ENCODE results near the gene HS6ST2. TPM values are rescaled to one million over a fixed set of nuclear protein-coding genes. Genes with fewer than 3 reads are reported as not detected.
A peak's percentile ranks its signal among the peaks of the same experiment; 100 is the strongest.

The HS6ST2 gene
- total and polyA plus RNA-seq, 9 donors, result 27.8 to 52.3 (median 38.8) TPM

GRCh38 chrX:132669142-132669541 is 289.3 kb downstream of the HS6ST2 start:
- Histone ChIP-seq H3K36me3 (ENCODE audit: control insufficient read depth, insufficient read depth, low read length) (no peaks in the 10 kb centered on the region), H3K4me3 (ENCODE audit: low read length) (no peak overlapping the region), H3K4me1 (ENCODE audit: control insufficient read depth, insufficient read depth, low read length) (no peaks in the 10 kb centered on the region), H3K9me3 (replicated peaks; ENCODE audit: control insufficient read depth, low read depth, low read length) (no peaks in the 10 kb centered on the region), H3K27me3 (ENCODE audit: control insufficient read depth, insufficient read depth, low read length) (peaks cover 24% of the 10 kb centered on the region), H3K27ac (ENCODE audit: low read length) (no peak overlapping the region)
- 60% methylated on average over 2 of the region's 4 CpGs for WGBS (ENCODE audit: insufficient coverage)
- DNase-seq, result no peak

- 33% methylated on average over 1 of the region's 6 CpGs for WGBS (ENCODE audit: insufficient coverage)
Measured at GRCh38 chrX:132668178-132668577, 290.3 kb downstream of the HS6ST2 start.

GRCh38 chrX:132665676-132666075 is 292.8 kb downstream of the HS6ST2 start:
- H3K36me3 ChIP-seq (ENCODE audit: control insufficient read depth, insufficient read depth, low read length), result no peaks in the 10 kb centered on the region
- WGBS (ENCODE audit: insufficient coverage), result no CpG with 5 or more reads among the region's 2 CpGs

More at GRCh38 chrX:132668178-132668577, 290.3 kb downstream of the HS6ST2 start:
- Histone ChIP-seq H3K4me1 (ENCODE audit: control insufficient read depth, insufficient read depth, low read length) (no peaks in the 10 kb centered on the region), H3K27ac (ENCODE audit: low read length) (no peak overlapping the region), H3K9me3 (replicated peaks; ENCODE audit: control insufficient read depth, low read depth, low read length) (no peaks in the 10 kb centered on the region), H3K36me3 (ENCODE audit: control insufficient read depth, insufficient read depth, low read length) (no peaks in the 10 kb centered on the region), H3K27me3 (ENCODE audit: control insufficient read depth, insufficient read depth, low read length) (peaks cover 22% of the 10 kb centered on the region), H3K4me3 (ENCODE audit: low read length) (no peak overlapping the region)
- DNase-seq, result no peak

DNA sequence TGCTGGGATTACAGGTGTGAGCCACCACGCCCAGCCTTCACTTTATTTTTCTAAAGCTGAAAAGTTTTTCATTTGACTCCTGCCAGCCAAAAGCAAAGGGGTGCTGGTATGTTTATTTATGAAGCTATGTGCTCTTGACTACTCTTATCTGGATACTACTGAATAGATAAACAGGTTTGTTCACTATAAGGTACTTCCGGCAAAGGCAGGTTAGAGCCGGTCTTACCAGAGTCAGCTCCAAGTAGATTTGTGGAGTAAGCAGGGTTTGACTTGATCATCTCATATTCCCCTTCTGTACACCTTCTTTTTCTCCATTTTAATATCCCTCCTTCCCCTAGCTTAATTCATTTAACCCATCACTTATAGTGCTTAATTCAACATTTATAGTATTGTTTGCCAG is 294.2 kb downstream of the HS6ST2 start:
- Histone ChIP-seq H3K27me3 (ENCODE audit: control insufficient read depth, insufficient read depth, low read length) (peaks cover 13% of the 10 kb centered on the region), H3K36me3 (ENCODE audit: control insufficient read depth, insufficient read depth, low read length) (no peaks in the 10 kb centered on the region), H3K4me1 (ENCODE audit: control insufficient read depth, insufficient read depth, low read length) (no peaks in the 10 kb centered on the region), H3K9me3 (replicated peaks; ENCODE audit: control insufficient read depth, low read depth, low read length) (no peaks in the 10 kb centered on the region), H3K4me3 (ENCODE audit: low read length) (no peak overlapping the region), H3K27ac (ENCODE audit: low read length) (no peak overlapping the region)
- DNase-seq, result no peak
- WGBS (ENCODE audit: insufficient coverage), result no CpG with 5 or more reads among the region's 3 CpGs

More at GRCh38 chrX:132665676-132666075, 292.8 kb downstream of the HS6ST2 start:
- H3K9me3 ChIP-seq (replicated peaks; ENCODE audit: control insufficient read depth, low read depth, low read length), result no peaks in the 10 kb centered on the region
- H3K27ac ChIP-seq (ENCODE audit: low read length), result no peak overlapping the region
- no peak for DNase-seq
- no peaks in the 10 kb centered on the region for H3K4me1 ChIP-seq (ENCODE audit: control insufficient read depth, insufficient read depth, low read length)
- H3K4me3 ChIP-seq (ENCODE audit: low read length), result no peak overlapping the region
- peaks cover 18% of the 10 kb centered on the region for H3K27me3 ChIP-seq (ENCODE audit: control insufficient read depth, insufficient read depth, low read length)

GRCh38 chrX:132662844-132663243 is 295.6 kb downstream of the HS6ST2 start:
- WGBS (ENCODE audit: insufficient coverage), result no CpG with 5 or more reads among the region's 2 CpGs

DNA sequence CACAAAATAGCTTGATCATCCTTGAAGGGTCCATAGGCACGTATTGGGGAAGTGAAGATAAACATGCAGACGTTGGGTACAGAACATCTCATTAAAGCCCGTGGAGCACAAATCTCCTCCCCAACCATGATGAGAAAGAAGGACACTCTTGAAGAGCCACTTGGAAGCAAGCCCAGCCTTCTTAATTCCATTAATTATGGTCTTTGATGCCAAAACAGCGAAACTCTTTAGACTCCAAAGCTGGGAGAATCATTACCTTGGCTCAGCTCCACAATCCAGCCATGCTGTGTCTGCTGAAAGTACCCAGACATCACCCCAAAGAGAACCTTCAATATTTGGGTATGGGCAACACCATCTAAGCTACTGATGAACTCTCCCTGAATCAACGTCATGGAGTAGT is 300.6 kb downstream of the HS6ST2 start:
- Histone ChIP-seq H3K4me3 (ENCODE audit: low read length) (no peak overlapping the region), H3K27ac (ENCODE audit: low read length) (no peak overlapping the region), H3K9me3 (replicated peaks; ENCODE audit: control insufficient read depth, low read depth, low read length) (no peaks in the 10 kb centered on the region), H3K27me3 (ENCODE audit: control insufficient read depth, insufficient read depth, low read length) (peaks cover 19% of the 10 kb centered on the region), H3K36me3 (ENCODE audit: control insufficient read depth, insufficient read depth, low read length) (no peaks in the 10 kb centered on the region), H3K4me1 (ENCODE audit: control insufficient read depth, insufficient read depth, low read length) (no peaks in the 10 kb centered on the region)
- WGBS (ENCODE audit: insufficient coverage), result 62% methylated on average over 2 of the region's 5 CpGs
- peak; percentile 13 for DNase-seq

More at GRCh38 chrX:132662844-132663243, 295.6 kb downstream of the HS6ST2 start:
- peaks cover 7% of the 10 kb centered on the region for H3K27me3 ChIP-seq (ENCODE audit: control insufficient read depth, insufficient read depth, low read length)
- H3K9me3 ChIP-seq (replicated peaks; ENCODE audit: control insufficient read depth, low read depth, low read length), result no peaks in the 10 kb centered on the region
- no peaks in the 10 kb centered on the region for H3K36me3 ChIP-seq (ENCODE audit: control insufficient read depth, insufficient read depth, low read length)
- DNase-seq, result no peak
- no peaks in the 10 kb centered on the region for H3K4me1 ChIP-seq (ENCODE audit: control insufficient read depth, insufficient read depth, low read length)
- no peak overlapping the region for H3K27ac ChIP-seq (ENCODE audit: low read length)
- H3K4me3 ChIP-seq (ENCODE audit: low read length), result no peak overlapping the region

DNA sequence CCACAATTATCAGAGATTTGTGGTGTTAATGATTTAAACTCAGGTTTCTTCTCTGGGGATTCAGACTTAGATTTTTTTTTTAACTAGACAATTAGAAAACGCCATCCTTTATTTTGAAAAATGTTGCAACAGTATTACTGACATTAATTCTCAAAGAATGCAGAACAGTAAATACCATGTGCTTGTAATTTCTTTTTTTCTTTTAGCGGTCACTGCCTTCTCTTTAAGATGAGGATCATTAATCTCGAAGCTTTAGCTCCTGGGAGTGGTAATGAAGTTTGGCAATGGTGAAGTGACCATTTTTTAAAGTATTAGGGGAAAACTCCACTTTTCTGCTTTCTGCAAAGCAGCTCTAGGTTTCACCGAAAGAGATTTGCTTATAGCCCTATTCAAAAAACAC is 305.6 kb downstream of the HS6ST2 start:
- Histone ChIP-seq H3K4me3 (ENCODE audit: low read length) (no peak overlapping the region), H3K27me3 (ENCODE audit: control insufficient read depth, insufficient read depth, low read length) (peaks cover 28% of the 10 kb centered on the region), H3K9me3 (replicated peaks; ENCODE audit: control insufficient read depth, low read depth, low read length) (no peaks in the 10 kb centered on the region), H3K4me1 (ENCODE audit: control insufficient read depth, insufficient read depth, low read length) (no peaks in the 10 kb centered on the region), H3K27ac (ENCODE audit: low read length) (no peak overlapping the region), H3K36me3 (ENCODE audit: control insufficient read depth, insufficient read depth, low read length) (no peaks in the 10 kb centered on the region)
- no peak for DNase-seq
- no CpG with 5 or more reads among the region's 4 CpGs for WGBS (ENCODE audit: insufficient coverage)

DNA sequence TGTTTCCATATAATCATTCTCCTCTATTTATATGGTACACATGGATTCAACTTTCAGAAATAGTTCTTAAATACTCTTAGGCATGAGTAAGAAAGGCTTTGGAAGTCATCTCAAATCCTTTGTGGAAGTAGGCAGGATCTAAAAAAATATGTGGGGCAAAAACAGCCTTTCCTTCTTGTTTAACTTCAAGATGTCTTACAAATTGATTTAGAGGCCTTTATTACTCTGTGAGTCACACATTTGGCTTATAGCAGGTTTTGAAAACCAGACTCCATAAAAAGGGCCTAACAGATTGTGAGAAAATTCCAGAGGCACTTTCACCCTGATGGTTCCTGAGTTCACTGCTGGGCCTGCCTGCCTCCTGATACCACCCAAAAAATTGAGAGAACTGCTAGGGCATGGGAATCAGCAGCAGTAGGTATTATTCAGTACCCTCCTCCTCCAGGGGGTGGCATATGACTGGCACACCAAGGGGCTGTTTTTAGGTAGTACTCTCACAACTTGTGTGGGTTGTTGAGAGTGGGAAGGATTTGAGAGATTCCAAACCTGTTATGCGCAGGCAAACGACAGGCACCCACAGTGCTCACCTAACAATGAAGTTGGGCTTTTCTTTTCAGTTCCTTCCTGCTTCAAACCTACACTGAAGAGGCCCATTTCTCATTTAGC is 306.9 kb downstream of the HS6ST2 start:
- WGBS (ENCODE audit: insufficient coverage), result no CpG with 5 or more reads among the region's 2 CpGs

GRCh38 chrX:132648895-132649294 is 309.5 kb downstream of the HS6ST2 start:
- Histone ChIP-seq H3K27ac (ENCODE audit: low read length) (no peak overlapping the region), H3K27me3 (ENCODE audit: control insufficient read depth, insufficient read depth, low read length) (peaks cover 27% of the 10 kb centered on the region), H3K9me3 (replicated peaks; ENCODE audit: control insufficient read depth, low read depth, low read length) (no peaks in the 10 kb centered on the region), H3K4me3 (ENCODE audit: low read length) (no peak overlapping the region), H3K4me1 (ENCODE audit: control insufficient read depth, insufficient read depth, low read length) (no peaks in the 10 kb centered on the region), H3K36me3 (ENCODE audit: control insufficient read depth, insufficient read depth, low read length) (no peaks in the 10 kb centered on the region)
- DNase-seq, result no peak
- WGBS (ENCODE audit: insufficient coverage), result no CpG with 5 or more reads among the region's 3 CpGs

More for the DNA sequence above, 306.9 kb downstream of the HS6ST2 start:
- H3K27ac ChIP-seq (ENCODE audit: low read length), result no peak overlapping the region
- H3K27me3 ChIP-seq (ENCODE audit: control insufficient read depth, insufficient read depth, low read length), result peaks cover 22% of the 10 kb centered on the region
- no peak overlapping the region for H3K4me3 ChIP-seq (ENCODE audit: low read length)
- H3K9me3 ChIP-seq (replicated peaks; ENCODE audit: control insufficient read depth, low read depth, low read length), result no peaks in the 10 kb centered on the region
- no peak for DNase-seq
- H3K4me1 ChIP-seq (ENCODE audit: control insufficient read depth, insufficient read depth, low read length), result no peaks in the 10 kb centered on the region
- H3K36me3 ChIP-seq (ENCODE audit: control insufficient read depth, insufficient read depth, low read length), result no peaks in the 10 kb centered on the region

GRCh38 chrX:132639446-132639845 is 319.0 kb downstream of the HS6ST2 start:
- no peak overlapping the region for H3K4me3 ChIP-seq (ENCODE audit: low read length)
- no peaks in the 10 kb centered on the region for H3K9me3 ChIP-seq (replicated peaks; ENCODE audit: control insufficient read depth, low read depth, low read length)
- peaks cover 43% of the 10 kb centered on the region for H3K27me3 ChIP-seq (ENCODE audit: control insufficient read depth, insufficient read depth, low read length)
- H3K36me3 ChIP-seq (ENCODE audit: control insufficient read depth, insufficient read depth, low read length), result no peaks in the 10 kb centered on the region
- DNase-seq, result no peak
- no peak overlapping the region for H3K27ac ChIP-seq (ENCODE audit: low read length)
- no peaks in the 10 kb centered on the region for H3K4me1 ChIP-seq (ENCODE audit: control insufficient read depth, insufficient read depth, low read length)

- H3K9me3 ChIP-seq (replicated peaks; ENCODE audit: control insufficient read depth, low read depth, low read length), result no peaks in the 10 kb centered on the region
- DNase-seq, result no peak
- peaks cover 40% of the 10 kb centered on the region for H3K27me3 ChIP-seq (ENCODE audit: control insufficient read depth, insufficient read depth, low read length)
- whole genome bisulfite sequencing (ENCODE audit: insufficient coverage), result no CpG with 5 or more reads among the region's 1 CpG
- no peaks in the 10 kb centered on the region for H3K4me1 ChIP-seq (ENCODE audit: control insufficient read depth, insufficient read depth, low read length)
- no peaks in the 10 kb centered on the region for H3K36me3 ChIP-seq (ENCODE audit: control insufficient read depth, insufficient read depth, low read length)
- H3K27ac ChIP-seq (ENCODE audit: low read length), result no peak overlapping the region
- H3K4me3 ChIP-seq (ENCODE audit: low read length), result no peak overlapping the region
Measured at GRCh38 chrX:132638313-132638712, 320.1 kb downstream of the HS6ST2 start.
